Coronary artery (tissue), 2 donors: ENCODE measurements around the gene OTULINL.
"Not testable (repeated sequence)": the region's sequence is repeated elsewhere in the genome, so short reads cannot be mapped to it uniquely, and the experiment has no call there.

Experiments used
- DNase-seq: peaks from one replicate; pipeline ENCODE4 v3.0.0-alpha.2; 2017; ENCODE audit warnings: low spot score
- H3K27ac ChIP-seq, 2 donors: fragments of 200-600 bp; sonication (generic); one replicate each; pipeline ENCODE4 v1.5.1; 2016 to 2019
- H3K4me3 ChIP-seq: fragments of 200-600 bp; sonication (generic); 2 replicates; pipeline ENCODE4 v1.5.1; 2016; ENCODE audit warnings: mild to moderate bottlenecking, moderate library complexity
- CTCF ChIP-seq: fragments of 200-600 bp; sonication (generic); IDR thresholded peaks from one replicate; pipeline ENCODE4 v1.5.1; 2019; ENCODE audit warnings: antibody characterized with exemption

The OTULINL gene

GRCh38 chr5:14552017-14552416 lies 29.6 kb upstream of the OTULINL start:
- DNase-seq = no peak
- no peak overlapping the region for H3K27ac ChIP-seq
- no peak for TF ChIP-seq CTCF
- H3K4me3 ChIP-seq = no peak overlapping the region

GRCh38 chr5:14554288-14554687 lies 27.3 kb upstream of the OTULINL start:
- DNase-seq, H3K4me3 ChIP-seq: not testable (repeated sequence)

GRCh38 chr5:14556015-14556414 lies 25.6 kb upstream of the OTULINL start:
- no peak for DNase-seq
- Histone ChIP-seq H3K4me3 (no peak overlapping the region), H3K27ac (no peak overlapping the region)
- TF ChIP-seq CTCF = no peak

More at GRCh38 chr5:14554288-14554687, 27.3 kb upstream of the OTULINL start:
- H3K27ac ChIP-seq = not testable (repeated sequence)

GRCh38 chr5:14557203-14557770 lies 24.3 kb upstream of the OTULINL start:
- no peak overlapping the region for H3K4me3 ChIP-seq
- no peak for TF ChIP-seq CTCF
- H3K27ac ChIP-seq = no peak overlapping the region
- DNase-seq = no peak

GRCh38 chr5:14557791-14558415 lies 23.7 kb upstream of the OTULINL start:
- no peak overlapping the region for H3K4me3 ChIP-seq
- TF ChIP-seq CTCF = no peak
- no peak overlapping the region for H3K27ac ChIP-seq
- DNase-seq = no peak

GRCh38 chr5:14560091-14560595 lies 21.4 kb upstream of the OTULINL start:
- H3K27ac ChIP-seq = no peak overlapping the region
- no peak for DNase-seq
- H3K4me3 ChIP-seq = no peak overlapping the region
- TF ChIP-seq CTCF = no peak

GRCh38 chr5:14561741-14562140 lies 19.9 kb upstream of the OTULINL start:
- no peak overlapping the region for H3K4me3 ChIP-seq
- TF ChIP-seq CTCF = no peak
- no peak for DNase-seq
- H3K27ac ChIP-seq = no peak overlapping the region
